Ishikawa (cell line): Measurements from ENCODE around the gene ZNF358.

Experiments used
- CEBPB ChIP-seq: IDR thresholded peaks from 2 replicates; pipeline ENCODE4 v1.6.1; 2012
- CREB1 ChIP-seq: IDR thresholded peaks from 2 replicates; pipeline ENCODE4 v1.6.1; 2012; ENCODE audit warnings: low read depth
- EGR1 ChIP-seq: IDR thresholded peaks from 2 replicates; pipeline ENCODE4 v1.6.1; 2012
- EP300 ChIP-seq: IDR thresholded peaks from 2 replicates; pipeline ENCODE4 v1.6.1; 2012; ENCODE audit warnings: borderline replicate concordance
- FOXM1 ChIP-seq: IDR thresholded peaks from 2 replicates; pipeline ENCODE4 v1.6.1; 2012; ENCODE audit warnings: low read depth, borderline replicate concordance
- NFIC ChIP-seq: IDR thresholded peaks from 2 replicates; pipeline ENCODE4 v1.6.1; 2012
- RAD21 ChIP-seq: IDR thresholded peaks from 2 replicates; pipeline ENCODE4 v1.6.1; 2012; ENCODE audit warnings: low read depth
- REST ChIP-seq: IDR thresholded peaks from 2 replicates; pipeline ENCODE4 v1.6.1; 2012; ENCODE audit warnings: low read depth, mild to moderate bottlenecking
- TAF1 ChIP-seq: IDR thresholded peaks from 2 replicates; pipeline ENCODE4 v1.6.1; 2012; ENCODE audit warnings: low read depth, mild to moderate bottlenecking
- TCF12 ChIP-seq: IDR thresholded peaks from 2 replicates; pipeline ENCODE4 v1.6.1; 2012; ENCODE audit warnings: low read depth
- TEAD4 ChIP-seq: IDR thresholded peaks from 2 replicates; pipeline ENCODE4 v1.6.1; 2012
- USF1 ChIP-seq: IDR thresholded peaks from 2 replicates; pipeline ENCODE4 v1.6.1; 2012
- YY1 ChIP-seq: IDR thresholded peaks from 2 replicates; pipeline ENCODE4 v1.6.1; 2012; ENCODE audit warnings: low read depth
- ZBTB7A ChIP-seq: IDR thresholded peaks from 2 replicates; pipeline ENCODE4 v1.6.1; 2012; ENCODE audit warnings: low read depth
- TF ChIP-seq, protein P1 (sequence below): IDR thresholded peaks from 2 replicates; pipeline ENCODE4 v1.6.1; 2012

ZNF358 gene

DNA sequence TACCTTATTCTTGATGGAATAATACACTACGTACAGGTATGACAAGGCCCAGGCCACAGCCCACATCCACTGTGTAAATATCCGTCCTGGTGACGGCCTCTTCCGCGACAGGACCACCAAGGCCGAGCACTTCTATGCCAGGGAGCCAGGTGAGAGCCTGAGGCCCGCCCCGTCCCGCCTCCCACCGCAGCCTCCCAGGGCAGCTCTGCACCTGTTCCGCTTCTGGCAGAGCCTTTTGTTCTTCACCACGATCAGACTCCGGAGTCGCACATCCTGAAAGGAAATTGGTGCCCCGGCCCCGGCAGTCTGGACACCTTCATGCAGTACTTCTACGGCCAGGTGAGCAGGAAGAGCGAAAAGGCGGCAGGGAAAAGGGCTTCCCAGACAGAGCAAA is 10.6 kb upstream of the ZNF358 start:
- TF ChIP-seq CEBPB, result no peak
- TF ChIP-seq TAF1, result no peak
- TF ChIP-seq TCF12, result no peak
- TF ChIP-seq TEAD4, result no peak
- TF ChIP-seq USF1, result no peak
- TF ChIP-seq EP300, result no peak
- no peak for TF ChIP-seq YY1
- TF ChIP-seq CREB1, result no peak
- TF ChIP-seq NFIC, result no peak
- no peak for TF ChIP-seq REST
- TF ChIP-seq FOXM1, result no peak
- no peak for TF ChIP-seq ZBTB7A

DNA sequence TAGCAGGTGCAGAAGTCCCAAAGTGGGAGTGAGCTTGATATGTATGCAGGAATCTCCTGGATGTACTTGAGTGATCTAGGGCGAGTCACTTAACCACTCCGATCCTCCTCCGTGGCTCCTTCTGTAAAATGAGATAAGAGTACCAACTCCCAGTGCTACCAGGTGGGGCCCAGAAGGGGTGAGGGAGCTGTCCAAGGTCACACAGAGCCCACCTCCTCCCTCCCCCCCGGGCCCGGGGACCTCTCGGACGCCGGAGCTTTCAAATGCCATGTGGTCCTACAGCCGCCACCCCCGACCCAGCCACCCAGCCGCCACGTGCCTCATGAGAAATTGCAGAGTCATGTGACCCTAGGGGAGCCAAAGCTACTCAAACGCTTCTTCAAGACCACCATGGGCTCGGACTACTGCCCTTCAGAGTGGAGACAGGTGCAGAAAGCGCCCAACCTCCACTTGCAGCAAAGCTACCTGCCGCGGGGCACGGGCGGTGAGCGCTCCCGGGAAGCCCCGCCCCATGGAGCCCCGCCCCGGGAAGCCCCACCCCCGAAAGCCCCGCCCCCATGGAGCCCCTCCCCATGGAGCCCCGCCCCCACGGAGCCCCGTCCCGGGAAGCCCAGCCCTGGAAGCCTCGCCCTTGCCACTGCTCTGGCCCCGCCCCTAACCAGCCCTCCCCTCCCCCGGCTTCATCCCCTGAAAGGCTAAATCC is 10.1 kb upstream of the ZNF358 start:
- TF ChIP-seq REST (peak; percentile 69), ZBTB7A (no peak), NFIC (no peak), YY1 (no peak), EP300 (no peak), USF1 (peak; percentile 74), RAD21 (no peak), TCF12 (no peak), TAF1 (no peak), CREB1 (no peak), FOXM1 (no peak), EGR1 (no peak)
- TF ChIP-seq, protein P1, sequence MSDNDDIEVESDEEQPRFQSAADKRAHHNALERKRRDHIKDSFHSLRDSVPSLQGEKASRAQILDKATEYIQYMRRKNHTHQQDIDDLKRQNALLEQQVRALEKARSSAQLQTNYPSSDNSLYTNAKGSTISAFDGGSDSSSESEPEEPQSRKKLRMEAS, result peak; percentile 87

- no peak for TF ChIP-seq CREB1
Measured at GRCh38 chr19:7506385-7507328, 9.2 kb upstream of the ZNF358 start.

GRCh38 chr19:7507884-7508283 is 8.0 kb upstream of the ZNF358 start:
- TF ChIP-seq YY1 (no peak), REST (no peak), USF1 (no peak), TCF12 (no peak), EGR1 (no peak), TEAD4 (no peak), RAD21 (no peak), NFIC (no peak)
